SU-DHL-6 (cell line): ENCODE results near the gene TSNAX.

Source experiments
- H2AFZ ChIP-seq: fragments of 200-600 bp; sonication (generic); 2 replicates; pipeline ENCODE4 v1.6.1; 2014; ENCODE audit warnings: low read depth, mild to moderate bottlenecking, moderate library complexity, mixed read lengths, antibody characterized with exemption, low read length; ENCODE audit not compliant: severe bottlenecking
- H3F3A ChIP-seq: fragments of 200-600 bp; shearing (Covaris generic); 2 replicates; pipeline ENCODE4 v1.6.0; 2016; ENCODE audit warnings: antibody characterized with exemption, mild to moderate bottlenecking; ENCODE audit not compliant: insufficient read depth
- H3K27ac ChIP-seq: fragments of 200-600 bp; sonication (generic); 2 replicates; pipeline ENCODE4 v1.5.1; 2016; ENCODE audit warnings: low read depth, mild to moderate bottlenecking, low read length, moderate library complexity, mixed read lengths
- H3K27me3 ChIP-seq: fragments of 200-600 bp; sonication (generic), shearing (Covaris generic); 2 replicates; pipeline ENCODE4 v1.6.0; 2014; ENCODE audit warnings: mild to moderate bottlenecking, low read length
- H3K36me3 ChIP-seq: fragments of 200-600 bp; sonication (generic); 2 replicates; pipeline ENCODE4 v1.6.1; 2014; ENCODE audit warnings: mild to moderate bottlenecking, low read length, mixed read lengths
- H3K4me2 ChIP-seq: fragments of 300-600, 200-600 bp; shearing (Covaris generic), sonication (generic); 2 replicates; pipeline ENCODE4 v1.6.0; 2014; ENCODE audit warnings: low read length, low read depth, mild to moderate bottlenecking; ENCODE audit not compliant: poor library complexity, severe bottlenecking
- H3K4me3 ChIP-seq: fragments of 200-600 bp; sonication (generic); 2 replicates; pipeline ENCODE4 v1.5.1; 2014; ENCODE audit warnings: antibody characterized with exemption, low read length, mild to moderate bottlenecking, mixed read lengths; ENCODE audit not compliant: insufficient read depth, poor library complexity, severe bottlenecking
- H3K79me2 ChIP-seq: fragments of 200-600 bp; sonication (generic); 2 replicates; pipeline ENCODE4 v1.6.1; 2014; ENCODE audit warnings: mild to moderate bottlenecking, low read length, moderate library complexity; ENCODE audit not compliant: insufficient read depth
- H3K9ac ChIP-seq: fragments of 200-600 bp; sonication (generic); 2 replicates; pipeline ENCODE4 v1.7.0; 2014; ENCODE audit warnings: mild to moderate bottlenecking, low read length
- H3K9me2 ChIP-seq: fragments of 200-600 bp; sonication (generic); replicated peaks from 2 replicates; pipeline ENCODE4 v1.6.1; 2014; ENCODE audit warnings: low read length; ENCODE audit not compliant: insufficient read depth
- H3K9me3 ChIP-seq: fragments of 200-600 bp; sonication (generic); 2 replicates; pipeline ENCODE4 v1.6.1; 2014; ENCODE audit warnings: low read length, mixed read lengths; ENCODE audit not compliant: insufficient read depth
- H4K20me1 ChIP-seq: fragments of 200-600 bp; sonication (generic); 2 replicates; pipeline ENCODE4 v1.6.1; 2014; ENCODE audit warnings: low read depth, mild to moderate bottlenecking, antibody characterized with exemption, low read length, moderate library complexity, mixed read lengths
- EZH2phosphoT487 ChIP-seq: fragments of 200-600 bp; sonication (generic), shearing (Covaris generic); conservative IDR thresholded peaks from 2 replicates; pipeline ENCODE4 v1.6.1; 2018; ENCODE audit warnings: mild to moderate bottlenecking, antibody characterized with exemption, low read length, moderate library complexity, mixed read lengths
- TF ChIP-seq, protein P1 (sequence below): fragments of 200-600 bp; sonication (generic); IDR thresholded peaks from one replicate; pipeline ENCODE4 v1.5.1; 2017; ENCODE audit warnings: antibody characterized with exemption, mild to moderate bottlenecking, low read length, moderate library complexity; ENCODE audit not compliant: insufficient read depth, poor library complexity, severe bottlenecking

Gene TSNAX

DNA sequence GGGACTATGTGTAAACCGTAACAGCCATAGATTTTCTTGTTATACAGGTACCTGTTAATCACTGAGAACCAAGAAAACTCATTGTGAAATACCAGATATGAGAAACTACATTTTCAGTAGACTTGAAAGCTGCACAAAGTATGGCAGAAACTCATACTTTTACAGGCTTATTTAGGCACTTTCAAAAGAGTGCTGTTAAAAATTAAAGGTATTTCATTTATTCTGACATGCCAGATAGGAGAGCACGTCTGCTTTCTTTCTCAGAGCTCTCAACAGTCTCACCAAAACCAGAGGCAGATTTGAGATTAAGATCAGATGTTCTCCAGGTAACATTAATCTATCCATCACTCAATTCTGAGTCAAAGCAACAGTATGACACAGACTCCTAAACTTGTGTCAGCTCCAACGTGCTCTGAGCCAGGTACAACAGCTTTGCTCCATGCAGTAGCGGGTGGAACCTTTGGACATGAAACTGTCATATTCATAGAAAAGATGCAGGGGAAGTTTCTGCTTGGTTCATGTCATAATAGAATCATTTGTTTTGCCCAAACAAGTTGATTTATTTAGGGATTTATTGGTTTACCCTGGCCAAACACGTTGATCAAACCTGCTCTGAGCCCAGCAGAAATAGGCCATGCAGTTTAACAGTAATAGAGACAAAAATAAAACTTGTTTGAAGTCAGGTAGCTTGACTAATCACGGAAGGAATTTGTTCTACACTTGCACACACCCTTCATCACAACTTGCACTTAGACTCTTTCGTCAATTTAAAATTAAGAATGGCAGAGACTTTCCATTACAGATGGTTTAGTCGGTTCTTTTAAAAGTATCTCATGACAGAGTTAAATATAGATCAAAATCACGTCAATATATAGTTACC lies 20.8 kb upstream of the TSNAX start:
- Histone ChIP-seq H3K9me2 (no peaks in the 10 kb centered on the region), H3K79me2 (no peaks in the 10 kb centered on the region), H3K9ac (no peak overlapping the region), H3K9me3 (no peaks in the 10 kb centered on the region), H3K4me2 (no peak overlapping the region), H3K4me3 (no peak overlapping the region), H4K20me1 (no peaks in the 10 kb centered on the region), H2AFZ (no peak overlapping the region), H3F3A (no peaks in the 10 kb centered on the region), H3K36me3 (no peaks in the 10 kb centered on the region), H3K27me3 (no peaks in the 10 kb centered on the region), H3K27ac (no peak overlapping the region)
- TF ChIP-seq, protein P1, sequence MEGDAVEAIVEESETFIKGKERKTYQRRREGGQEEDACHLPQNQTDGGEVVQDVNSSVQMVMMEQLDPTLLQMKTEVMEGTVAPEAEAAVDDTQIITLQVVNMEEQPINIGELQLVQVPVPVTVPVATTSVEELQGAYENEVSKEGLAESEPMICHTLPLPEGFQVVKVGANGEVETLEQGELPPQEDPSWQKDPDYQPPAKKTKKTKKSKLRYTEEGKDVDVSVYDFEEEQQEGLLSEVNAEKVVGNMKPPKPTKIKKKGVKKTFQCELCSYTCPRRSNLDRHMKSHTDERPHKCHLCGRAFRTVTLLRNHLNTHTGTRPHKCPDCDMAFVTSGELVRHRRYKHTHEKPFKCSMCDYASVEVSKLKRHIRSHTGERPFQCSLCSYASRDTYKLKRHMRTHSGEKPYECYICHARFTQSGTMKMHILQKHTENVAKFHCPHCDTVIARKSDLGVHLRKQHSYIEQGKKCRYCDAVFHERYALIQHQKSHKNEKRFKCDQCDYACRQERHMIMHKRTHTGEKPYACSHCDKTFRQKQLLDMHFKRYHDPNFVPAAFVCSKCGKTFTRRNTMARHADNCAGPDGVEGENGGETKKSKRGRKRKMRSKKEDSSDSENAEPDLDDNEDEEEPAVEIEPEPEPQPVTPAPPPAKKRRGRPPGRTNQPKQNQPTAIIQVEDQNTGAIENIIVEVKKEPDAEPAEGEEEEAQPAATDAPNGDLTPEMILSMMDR: no peak
- TF ChIP-seq EZH2phosphoT487: no peak

DNA sequence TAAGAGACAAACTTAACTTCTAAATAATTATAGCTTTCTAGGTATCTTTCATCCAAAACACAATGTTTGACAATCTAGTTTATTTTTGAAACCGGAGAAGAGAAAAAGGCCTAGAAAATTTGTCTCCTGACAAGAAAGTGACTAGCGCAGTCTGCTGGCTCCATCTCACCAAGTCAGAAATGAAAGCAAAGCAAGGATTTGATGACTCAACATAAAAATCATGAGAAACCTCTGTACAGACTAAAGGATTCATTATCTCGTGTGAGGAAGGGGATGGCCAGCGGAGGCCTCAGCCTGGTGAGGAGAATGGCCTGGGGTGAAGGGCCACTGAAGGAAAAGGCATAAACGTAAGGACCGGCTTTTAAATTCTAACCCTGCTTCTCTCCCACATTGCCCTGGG lies 20.0 kb upstream of the TSNAX start:
- Histone ChIP-seq H2AFZ (no peak overlapping the region), H3K36me3 (no peaks in the 10 kb centered on the region), H4K20me1 (no peaks in the 10 kb centered on the region), H3F3A (no peaks in the 10 kb centered on the region), H3K4me3 (no peak overlapping the region), H3K9me2 (no peaks in the 10 kb centered on the region), H3K9ac (no peak overlapping the region), H3K4me2 (no peak overlapping the region), H3K27me3 (no peaks in the 10 kb centered on the region), H3K9me3 (no peaks in the 10 kb centered on the region), H3K27ac (no peak overlapping the region), H3K79me2 (no peaks in the 10 kb centered on the region)
- TF ChIP-seq EZH2phosphoT487: no peak

DNA sequence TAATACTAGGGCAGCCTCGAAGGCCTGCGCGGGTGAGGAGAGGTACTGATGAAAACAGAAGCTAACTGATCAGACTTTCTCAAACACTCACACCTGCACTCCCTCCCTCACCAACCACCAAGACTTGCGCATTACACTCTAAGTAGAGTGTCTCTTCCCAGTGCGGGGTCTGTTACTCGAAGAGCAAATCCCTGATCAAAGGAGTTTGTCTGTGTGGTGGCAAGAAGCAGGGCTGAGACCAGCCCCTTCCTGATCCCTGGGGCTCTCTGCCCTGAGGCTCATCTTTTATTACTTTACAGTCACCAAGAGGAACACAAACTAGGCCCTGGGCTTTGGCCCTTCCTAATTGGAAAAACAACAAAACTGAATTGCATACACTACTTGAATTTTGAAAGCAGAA lies 19.5 kb upstream of the TSNAX start:
- no peaks in the 10 kb centered on the region for H3K36me3 ChIP-seq
- H3K79me2 ChIP-seq: no peaks in the 10 kb centered on the region
- H3K9me3 ChIP-seq: no peaks in the 10 kb centered on the region
- H3K9ac ChIP-seq: no peak overlapping the region
- H3K4me2 ChIP-seq: no peak overlapping the region
- H3K9me2 ChIP-seq: no peaks in the 10 kb centered on the region
- no peak overlapping the region for H2AFZ ChIP-seq
- TF ChIP-seq, protein P1: no peak
- TF ChIP-seq EZH2phosphoT487: no peak
- H3K4me3 ChIP-seq: no peak overlapping the region
- H4K20me1 ChIP-seq: no peaks in the 10 kb centered on the region
- H3K27me3 ChIP-seq: no peaks in the 10 kb centered on the region
- no peak overlapping the region for H3K27ac ChIP-seq
- H3F3A ChIP-seq: no peaks in the 10 kb centered on the region

DNA sequence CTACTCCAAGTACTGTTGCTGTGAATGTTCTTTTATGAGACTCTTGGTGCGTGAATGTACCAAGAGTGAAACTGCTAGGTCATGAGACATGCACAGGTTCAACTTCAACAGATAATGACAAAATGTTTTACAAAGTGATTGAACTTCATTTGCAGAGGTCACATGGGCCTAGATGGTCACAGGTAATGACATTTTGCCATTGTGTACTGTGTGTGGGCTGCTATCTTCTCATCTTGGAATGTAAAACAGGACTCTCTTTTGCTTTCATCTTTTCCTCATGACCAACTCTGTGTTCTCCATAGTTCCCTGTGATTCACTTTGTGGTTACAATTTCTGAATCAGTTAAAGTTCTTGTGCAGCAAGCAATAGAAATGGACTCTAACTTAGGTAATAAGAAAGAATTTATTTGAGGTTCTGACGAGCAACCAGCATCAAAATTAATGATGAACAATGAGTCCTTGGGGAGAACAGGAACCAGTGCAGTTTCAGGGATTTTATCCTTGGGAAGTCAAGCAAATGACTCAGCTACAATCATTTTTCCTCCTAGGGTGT lies 16.2 kb upstream of the TSNAX start:
- no peaks in the 10 kb centered on the region for H3K9me2 ChIP-seq
- H3K9me3 ChIP-seq: no peaks in the 10 kb centered on the region
- no peak overlapping the region for H3K9ac ChIP-seq
- no peaks in the 10 kb centered on the region for H4K20me1 ChIP-seq
- no peak overlapping the region for H3K27ac ChIP-seq
- H3K4me3 ChIP-seq: no peak overlapping the region
- H2AFZ ChIP-seq: no peak overlapping the region
- no peaks in the 10 kb centered on the region for H3F3A ChIP-seq
- no peaks in the 10 kb centered on the region for H3K27me3 ChIP-seq
- TF ChIP-seq, protein P1: no peak
- TF ChIP-seq EZH2phosphoT487: no peak
- H3K79me2 ChIP-seq: no peaks in the 10 kb centered on the region
- no peak overlapping the region for H3K4me2 ChIP-seq
- no peaks in the 10 kb centered on the region for H3K36me3 ChIP-seq
